ENCODE measurements around the gene RGS16. TPM values are rescaled to one million over a fixed set of nuclear protein-coding genes. Genes with fewer than 3 reads are reported as not detected.
A peak's percentile ranks its signal among the peaks of the same experiment; 100 is the strongest.

The RGS16 gene
- total RNA-seq, 1 donor from 2014 or later: 5.8 TPM

- no peak for DNase-seq (ENCODE audit: low spot score)
Measured at GRCh38 chr1:182629499-182630096, 25.4 kb upstream of the RGS16 start.

GRCh38 chr1:182629080-182629479 lies 24.9 kb upstream of the RGS16 start:
- DNase-seq (ENCODE audit: low spot score): no peak

GRCh38 chr1:182628657-182629056 lies 24.5 kb upstream of the RGS16 start:
- no peak for DNase-seq (ENCODE audit: low spot score)

- DNase-seq (ENCODE audit: low spot score): no peak
Measured at GRCh38 chr1:182627622-182628021, 23.4 kb upstream of the RGS16 start.

- no peak for DNase-seq (ENCODE audit: low spot score)
Measured at GRCh38 chr1:182626527-182626926, 22.3 kb upstream of the RGS16 start.

GRCh38 chr1:182625719-182626504 lies 21.7 kb upstream of the RGS16 start:
- DNase-seq (ENCODE audit: low spot score): no peak

GRCh38 chr1:182625024-182625423 lies 20.8 kb upstream of the RGS16 start:
- no peak for DNase-seq (ENCODE audit: low spot score)

- DNase-seq (ENCODE audit: low spot score): no peak
Measured at GRCh38 chr1:182624577-182624976, 20.4 kb upstream of the RGS16 start.

GRCh38 chr1:182622901-182623528 lies 18.8 kb upstream of the RGS16 start:
- no peak for DNase-seq (ENCODE audit: low spot score)

- no peak for DNase-seq (ENCODE audit: low spot score)
Measured at GRCh38 chr1:182621906-182622305, 17.7 kb upstream of the RGS16 start.

- no peak for DNase-seq (ENCODE audit: low spot score)
Measured at GRCh38 chr1:182620924-182621585, 16.9 kb upstream of the RGS16 start.

GRCh38 chr1:182617734-182618351 lies 13.7 kb upstream of the RGS16 start:
- DNase-seq (ENCODE audit: low spot score): no peak

GRCh38 chr1:182617014-182617429 lies 12.8 kb upstream of the RGS16 start:
- DNase-seq (ENCODE audit: low spot score): no peak

- DNase-seq (ENCODE audit: low spot score): peak; percentile 68
Measured at GRCh38 chr1:182616130-182617013, 12.2 kb upstream of the RGS16 start.

GRCh38 chr1:182615468-182616129 lies 11.4 kb upstream of the RGS16 start:
- no peak for DNase-seq (ENCODE audit: low spot score)

GRCh38 chr1:182614796-182615454 lies 10.7 kb upstream of the RGS16 start:
- peak; percentile 73 for DNase-seq (ENCODE audit: low spot score)

- DNase-seq (ENCODE audit: low spot score): no peak
Measured at GRCh38 chr1:182611787-182612186, 7.6 kb upstream of the RGS16 start.

- DNase-seq (ENCODE audit: low spot score): no peak
Measured at GRCh38 chr1:182611326-182611725, 7.1 kb upstream of the RGS16 start.

- no peak for DNase-seq (ENCODE audit: low spot score)
Measured at GRCh38 chr1:182610606-182611194, 6.5 kb upstream of the RGS16 start.
